Inferior parietal cortex (tissue), 1 donor: Measurements from ENCODE around the gene PANX1.
A peak's percentile ranks its signal among the peaks of the same experiment; 100 is the strongest.

Source experiments
- DNase-seq: peaks from one replicate; pipeline ENCODE4 v3.0.0-alpha.2; 2016; ENCODE audit errors: extremely low spot score

Gene PANX1

DNA sequence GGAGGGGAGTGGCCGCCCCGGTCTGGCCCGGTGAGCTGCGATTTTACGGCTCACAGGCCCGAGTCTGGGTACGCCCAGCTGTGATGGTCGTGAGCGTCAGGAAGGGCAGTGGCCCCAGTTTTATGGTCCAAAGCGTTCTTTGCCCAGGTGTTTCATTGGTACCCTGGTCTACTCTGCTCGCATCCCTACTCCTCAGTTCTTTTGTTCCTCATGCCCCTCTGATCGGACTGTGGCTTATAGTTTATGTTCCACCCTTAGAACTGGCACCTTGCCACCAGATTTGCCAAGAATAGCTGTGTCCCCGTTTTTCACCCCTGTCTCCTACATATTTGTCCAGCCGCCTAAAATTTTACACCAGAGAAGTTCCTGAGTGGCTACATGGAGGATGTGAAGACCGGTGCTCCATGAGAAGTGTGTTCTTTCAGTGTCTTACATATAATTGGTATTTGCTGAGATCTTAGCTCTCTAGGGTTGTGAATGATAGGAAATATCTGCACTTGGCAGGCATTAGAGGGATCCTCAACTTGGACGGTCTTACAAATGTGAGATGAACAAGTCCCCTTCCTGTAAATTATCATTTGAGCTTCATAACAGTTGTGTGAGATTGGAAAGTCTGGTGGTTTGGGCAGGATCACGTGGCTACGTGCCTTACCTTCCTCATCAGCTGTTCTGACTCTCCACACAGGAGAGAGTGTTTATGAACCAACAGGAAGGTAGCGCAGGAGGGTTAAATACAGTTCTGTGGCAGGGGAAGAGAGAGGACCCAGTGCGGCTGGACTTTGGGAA is 1.1 kb downstream of the PANX1 start:
- no peak for DNase-seq

DNA sequence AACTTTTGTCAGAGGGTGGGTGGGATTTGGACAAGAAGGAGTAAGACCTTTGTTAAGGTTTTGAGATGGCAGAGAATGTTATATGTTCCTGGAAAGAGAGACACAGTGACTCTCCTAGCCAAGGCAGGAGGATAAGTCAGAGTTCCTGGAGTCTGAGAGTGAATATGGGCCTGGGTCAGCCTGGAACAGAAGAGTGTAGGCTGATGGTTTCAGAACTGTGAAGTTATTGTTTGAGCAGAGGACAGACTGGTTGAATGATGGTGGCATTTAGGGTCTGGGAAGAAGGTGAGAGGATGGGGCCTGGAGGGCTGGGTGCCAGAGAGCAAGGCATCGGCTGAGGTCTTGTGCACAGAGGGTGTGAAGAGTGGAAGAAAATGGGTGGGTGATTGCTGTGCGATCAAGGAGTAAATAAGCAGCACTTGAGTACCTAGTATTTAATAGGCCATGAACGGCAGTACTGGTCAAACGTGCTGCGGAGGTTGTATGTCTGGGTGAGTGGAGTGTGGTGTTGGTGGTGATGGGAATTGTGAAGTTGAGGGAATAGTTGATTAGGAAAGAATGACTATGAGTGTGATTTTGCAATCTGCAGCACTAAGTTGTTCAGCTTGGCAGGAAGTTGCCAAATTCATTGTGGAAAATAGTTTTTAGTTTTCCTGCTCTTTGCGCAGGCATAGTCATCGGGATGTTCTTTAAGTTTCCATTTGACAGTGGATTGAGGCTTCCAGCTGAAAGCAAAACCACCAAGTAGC is 1.8 kb downstream of the PANX1 start:
- DNase-seq = no peak

DNA sequence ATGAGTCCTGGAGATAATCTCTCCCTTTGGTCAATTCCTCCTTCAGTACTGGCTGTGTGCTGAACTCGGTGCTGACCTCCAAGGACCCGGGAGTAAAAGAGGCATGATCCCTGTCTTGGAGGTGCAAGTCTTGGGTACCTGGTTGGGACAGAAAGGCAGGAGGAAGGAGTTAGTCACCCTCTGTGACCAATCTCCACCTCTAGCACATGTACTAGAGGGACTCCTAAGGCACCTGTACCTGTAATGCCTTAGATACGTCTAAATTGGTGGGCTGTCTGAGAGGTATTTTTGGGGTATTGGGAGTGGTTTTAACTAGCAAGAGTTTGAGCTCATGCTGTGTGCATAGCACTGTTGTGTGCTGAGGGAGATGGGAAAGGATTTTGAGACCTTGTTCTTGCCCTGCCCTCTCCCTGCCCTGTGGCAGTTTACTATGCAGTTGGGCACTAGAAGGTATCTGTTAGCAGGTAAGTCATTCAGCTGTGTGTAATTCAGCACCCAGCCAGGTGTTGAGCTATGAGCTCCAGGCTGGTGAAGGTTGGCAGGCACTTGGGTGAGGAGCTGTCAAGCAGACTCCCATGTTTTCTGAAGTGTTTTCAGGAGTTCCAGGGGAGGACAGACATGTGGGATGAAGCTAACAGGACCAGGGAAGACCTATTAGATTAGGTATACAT is 2.5 kb downstream of the PANX1 start:
- no peak for DNase-seq

DNA sequence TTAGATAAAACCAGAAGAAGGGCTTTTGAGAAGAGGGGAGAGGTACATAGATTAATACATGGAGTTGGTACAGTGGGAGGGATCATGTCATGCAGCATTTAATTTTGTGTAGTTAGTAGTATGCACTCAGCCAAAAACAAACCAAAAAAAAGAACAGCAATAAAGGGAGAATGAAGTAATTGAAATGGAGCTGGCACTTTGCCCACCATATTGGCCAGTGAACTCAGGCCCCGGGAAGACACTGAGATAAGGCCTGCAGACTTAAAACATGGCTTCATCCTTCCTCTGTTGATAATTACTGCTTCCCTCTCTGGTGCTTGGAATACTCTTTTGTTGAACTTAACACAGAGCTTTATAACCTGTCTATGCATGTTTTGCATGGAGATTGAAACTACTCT is 3.1 kb downstream of the PANX1 start:
- no peak for DNase-seq

DNA sequence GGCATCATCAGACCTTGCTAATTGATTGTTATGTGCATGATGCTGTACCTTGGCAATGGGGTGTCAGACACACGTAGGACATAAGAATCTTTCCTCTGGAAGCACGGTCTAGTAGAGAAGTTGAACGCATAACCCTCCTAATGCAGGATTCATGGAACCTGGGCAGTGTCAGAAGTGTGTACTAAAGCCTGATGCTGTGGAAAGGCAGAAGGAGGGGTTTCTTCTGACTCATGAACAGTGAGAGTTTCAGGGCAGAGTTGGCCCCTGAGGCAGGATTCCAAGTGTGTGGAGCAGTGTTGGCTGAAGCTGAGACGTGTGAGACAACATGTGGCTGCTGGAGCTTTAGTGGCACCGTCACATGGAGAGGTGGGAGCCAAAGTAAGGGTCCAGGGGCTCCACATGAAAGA is 3.5 kb downstream of the PANX1 start:
- DNase-seq = no peak

DNA sequence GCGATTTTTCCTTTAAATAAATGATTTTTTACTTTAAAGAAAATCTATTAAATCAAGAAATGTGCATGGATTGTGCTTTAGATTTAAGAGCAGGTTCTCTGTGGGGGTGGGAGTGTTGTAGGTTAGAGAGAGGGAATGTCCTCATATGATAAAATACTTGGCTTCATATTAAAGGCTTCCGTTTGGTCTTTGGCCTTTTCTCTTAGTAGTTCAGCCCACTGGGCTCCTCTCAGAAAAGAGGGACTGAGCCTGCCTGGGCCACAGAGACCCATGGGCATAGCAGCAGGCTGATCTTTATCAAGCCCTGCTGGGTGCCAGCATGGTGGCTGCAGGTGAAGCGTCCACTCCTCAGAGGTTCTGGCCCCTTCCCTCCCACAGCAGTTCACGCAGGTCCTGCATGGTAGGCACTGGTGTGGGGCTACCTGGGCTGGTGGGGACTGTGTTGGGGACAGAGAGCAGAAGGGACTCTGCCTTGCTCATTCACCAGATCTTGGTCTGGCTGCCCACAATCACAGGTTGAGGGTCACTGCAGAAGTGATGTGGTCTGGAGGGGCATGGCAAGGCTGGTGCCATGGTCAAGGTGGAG is 4.3 kb downstream of the PANX1 start:
- DNase-seq = no peak

DNA sequence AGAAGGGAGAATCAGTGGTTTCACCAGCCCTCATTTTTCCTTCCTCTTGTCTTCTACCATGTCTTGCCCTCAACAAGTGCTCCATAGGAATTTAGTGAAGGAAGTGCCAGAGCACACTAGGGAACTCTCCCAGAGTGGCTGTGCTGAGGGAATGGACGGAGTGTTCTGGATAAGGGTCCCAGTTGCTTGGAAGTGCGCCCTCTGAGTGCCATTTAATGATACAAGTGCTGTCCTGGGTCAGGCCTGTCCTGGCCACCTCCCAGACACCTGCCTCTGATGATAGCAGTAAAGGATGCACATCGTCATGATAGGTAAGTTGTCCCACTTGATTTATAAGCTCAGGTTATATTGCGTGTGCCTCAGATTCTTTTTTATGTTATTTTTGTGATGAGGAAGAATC is 5.1 kb downstream of the PANX1 start:
- DNase-seq = no peak

DNA sequence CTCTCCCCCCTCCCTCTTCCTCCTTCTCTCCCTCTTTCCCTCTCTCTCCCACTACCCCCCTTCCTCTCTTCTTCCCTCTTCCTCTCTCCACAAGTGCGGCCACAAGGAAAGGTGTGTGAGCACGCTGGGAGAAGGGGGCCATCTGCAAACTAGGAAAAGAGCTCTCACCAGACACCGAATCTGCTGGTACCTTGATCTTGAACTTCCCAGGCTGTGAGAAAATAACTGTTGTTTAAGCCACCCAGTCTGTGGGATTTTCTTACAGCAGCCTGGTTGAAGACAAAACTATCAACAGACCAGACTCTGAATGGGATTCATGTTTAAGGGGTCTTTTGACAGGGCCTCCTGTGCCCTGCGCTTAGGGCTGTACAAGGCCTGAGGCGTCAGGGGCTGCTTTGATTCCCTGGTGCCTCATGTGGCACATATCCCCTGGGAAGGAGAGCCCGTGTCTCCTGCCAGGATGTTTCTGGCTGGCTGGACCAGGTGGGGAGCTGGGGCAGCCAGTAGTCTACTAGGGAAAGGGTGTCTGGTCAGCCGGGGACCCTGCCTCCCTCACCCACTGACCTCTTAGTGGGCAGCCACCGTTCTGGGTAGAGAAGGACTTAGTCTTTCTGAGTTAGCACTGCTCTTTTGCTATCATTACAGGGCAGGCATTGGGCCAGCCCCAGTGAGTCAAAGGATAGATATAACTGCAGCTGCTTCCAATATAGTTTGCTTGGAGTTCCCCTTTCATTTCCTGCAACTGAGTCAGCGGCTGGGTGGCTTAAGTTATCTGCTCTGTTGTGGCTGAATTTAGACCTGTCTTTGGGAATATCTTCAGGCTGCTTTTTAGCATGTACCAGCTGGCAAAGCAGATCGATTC is 6.2 kb downstream of the PANX1 start:
- no peak for DNase-seq

DNA sequence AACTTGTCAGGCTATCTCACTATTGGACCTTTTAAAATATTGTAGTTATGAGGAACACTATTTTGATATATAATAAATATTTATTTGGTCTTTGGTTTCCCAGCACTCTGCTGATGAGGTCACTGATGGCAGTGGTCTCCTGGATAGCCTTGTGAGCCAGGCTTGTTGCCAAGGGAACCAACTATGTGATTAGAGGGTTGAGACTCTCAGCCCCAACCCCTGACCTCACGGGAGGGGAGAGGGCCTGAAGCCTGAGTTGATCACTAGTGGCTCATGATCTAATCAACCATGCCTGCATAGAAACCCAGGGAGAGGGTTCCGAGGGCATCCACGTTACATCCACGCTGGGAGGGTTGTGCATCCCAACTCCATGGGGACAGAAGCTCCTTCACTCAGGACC is 10.8 kb downstream of the PANX1 start:
- no peak for DNase-seq

DNA sequence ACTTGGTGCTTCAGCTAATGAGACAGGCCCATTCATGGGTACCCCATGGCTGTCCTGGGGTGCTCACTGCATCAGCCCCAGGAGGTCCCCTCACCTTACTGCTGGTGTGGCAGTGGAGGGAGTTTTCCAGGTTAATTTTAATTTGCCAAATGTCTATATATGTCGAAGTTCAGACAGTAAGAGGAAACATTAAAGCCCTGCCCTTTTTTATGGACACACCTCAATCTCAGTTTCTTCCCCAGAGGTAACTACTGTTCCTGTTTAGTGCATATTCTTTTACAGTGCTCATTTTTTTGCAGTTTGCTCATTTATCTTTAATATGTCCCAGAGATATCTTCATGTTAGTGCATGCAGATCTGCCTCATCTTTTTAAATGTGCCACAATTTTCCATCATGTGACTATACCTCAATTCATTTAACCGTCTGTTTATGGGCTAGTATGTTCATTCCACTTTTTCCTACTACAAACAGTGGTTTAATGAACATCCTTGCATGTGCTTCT is 11.6 kb downstream of the PANX1 start:
- DNase-seq = no peak

DNA sequence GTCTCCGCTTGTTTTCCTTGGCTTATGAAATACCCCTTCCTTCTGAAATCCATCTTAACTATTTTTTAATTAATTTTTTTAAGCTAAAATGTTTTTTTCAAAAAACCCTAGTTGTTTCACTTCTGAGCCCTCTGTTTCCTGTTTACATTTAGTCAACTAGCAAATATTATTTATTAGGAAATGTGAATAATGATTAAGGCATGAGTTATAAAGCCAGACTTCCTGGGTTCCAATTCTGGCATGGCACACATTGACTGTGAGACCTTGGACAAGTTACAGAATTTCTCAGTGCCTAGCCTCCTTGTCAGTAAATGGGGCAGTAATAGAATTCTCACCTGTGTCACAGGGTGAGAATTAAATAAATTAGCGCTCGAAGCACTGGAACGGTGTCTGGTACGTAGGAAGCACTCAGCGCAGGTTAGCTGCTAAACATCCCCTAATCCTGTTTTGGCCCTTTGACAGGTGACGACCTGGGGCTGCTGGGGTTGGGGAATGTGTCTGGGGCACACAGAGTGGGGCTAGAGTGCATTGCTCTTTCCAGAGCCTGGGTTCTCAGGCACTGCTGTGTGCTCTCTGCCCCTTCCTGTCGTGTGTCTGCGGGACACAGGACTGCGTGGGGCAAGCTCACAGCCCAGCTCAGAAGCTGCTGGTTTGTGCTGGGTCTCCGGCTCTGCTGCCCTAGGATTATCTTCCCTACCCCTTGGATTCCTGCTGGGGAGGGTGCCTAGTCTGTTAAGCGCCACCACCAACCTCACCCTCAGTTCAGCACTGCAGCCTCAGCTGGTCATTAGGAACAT is 13.1 kb downstream of the PANX1 start:
- no peak for DNase-seq

DNA sequence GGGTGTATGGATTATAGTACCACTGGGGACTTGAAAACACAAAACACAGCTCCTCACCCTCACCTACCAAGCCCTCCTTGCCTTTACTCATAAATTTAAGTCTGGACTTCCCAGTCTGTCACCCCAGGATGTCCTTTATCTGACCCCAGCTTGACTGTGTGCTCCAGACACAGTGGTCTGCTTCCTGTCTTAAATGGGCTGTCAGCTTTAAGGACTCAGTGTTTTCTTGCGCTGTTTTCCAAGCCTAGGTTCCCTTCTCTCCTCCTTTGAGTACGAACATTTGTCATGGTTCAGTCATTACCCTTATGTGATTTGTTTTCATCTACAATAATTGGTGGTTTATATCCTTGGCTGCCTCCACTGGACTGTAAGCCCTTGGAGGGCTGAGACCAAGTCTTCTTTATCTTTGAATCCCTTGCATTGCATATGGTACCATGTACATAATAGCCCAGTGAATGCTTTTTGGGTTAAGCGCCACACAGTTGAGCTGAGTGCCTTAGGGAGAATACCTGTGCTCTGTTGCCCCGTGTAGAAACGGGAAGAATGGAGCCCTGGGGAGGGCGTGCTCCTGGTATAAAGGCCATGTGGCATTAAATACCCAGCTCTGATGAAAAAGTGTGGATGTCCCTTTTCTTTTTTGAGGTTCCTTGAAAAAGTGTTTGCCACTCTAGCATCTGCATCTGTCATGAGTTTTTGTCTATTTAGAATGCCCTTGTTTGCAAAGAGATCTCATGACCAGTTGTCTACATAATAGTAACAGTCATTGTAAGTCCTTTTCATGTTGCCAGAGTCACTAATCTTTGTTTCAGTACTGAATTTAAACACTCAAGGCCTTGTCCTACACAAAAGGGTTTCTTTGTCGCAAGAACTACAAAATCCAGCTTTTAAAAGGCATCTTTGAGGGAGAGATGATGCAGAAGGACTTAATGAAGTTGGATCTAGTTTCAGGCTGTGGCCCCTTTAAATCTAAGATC is 14.0 kb downstream of the PANX1 start:
- peak; percentile 53 for DNase-seq

DNA sequence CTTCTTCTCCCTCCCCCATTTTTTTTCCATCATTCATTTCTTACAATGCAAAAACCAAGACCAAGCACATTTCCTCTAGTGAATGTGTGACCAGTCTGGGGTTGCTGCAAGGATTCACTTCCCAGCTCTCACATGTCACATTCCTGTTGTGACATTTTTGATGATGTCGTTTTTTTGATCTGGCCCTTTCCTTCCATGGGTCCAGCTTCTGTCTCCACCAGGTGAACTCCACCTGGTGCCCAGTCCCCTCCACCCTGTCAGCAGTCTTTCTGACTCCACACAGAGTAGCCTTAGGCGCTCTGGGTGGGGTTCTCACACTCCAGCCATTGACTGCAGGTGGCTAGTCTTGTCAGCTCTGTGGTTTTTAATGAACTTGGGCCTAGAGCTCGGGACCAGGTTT is 15.6 kb downstream of the PANX1 start:
- DNase-seq = no peak

DNA sequence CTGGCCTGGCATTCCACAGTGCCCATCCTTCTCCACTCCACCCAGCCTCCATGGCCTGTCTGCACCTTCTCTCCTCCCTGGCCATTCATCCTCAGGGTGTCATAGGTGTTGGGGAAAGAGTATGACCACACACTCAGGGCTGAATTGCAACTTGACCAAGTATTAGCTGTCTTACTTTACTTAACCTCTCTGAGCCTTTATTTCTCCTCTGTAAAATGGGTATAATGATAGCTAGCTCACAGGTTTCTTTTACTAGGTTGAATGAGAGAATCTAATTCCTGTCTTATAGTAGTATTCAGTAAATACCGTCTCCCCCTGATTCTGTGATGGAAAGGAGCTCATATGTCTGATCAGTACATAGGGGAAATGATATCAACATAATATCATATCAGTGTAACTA is 16.0 kb downstream of the PANX1 start:
- DNase-seq = no peak

DNA sequence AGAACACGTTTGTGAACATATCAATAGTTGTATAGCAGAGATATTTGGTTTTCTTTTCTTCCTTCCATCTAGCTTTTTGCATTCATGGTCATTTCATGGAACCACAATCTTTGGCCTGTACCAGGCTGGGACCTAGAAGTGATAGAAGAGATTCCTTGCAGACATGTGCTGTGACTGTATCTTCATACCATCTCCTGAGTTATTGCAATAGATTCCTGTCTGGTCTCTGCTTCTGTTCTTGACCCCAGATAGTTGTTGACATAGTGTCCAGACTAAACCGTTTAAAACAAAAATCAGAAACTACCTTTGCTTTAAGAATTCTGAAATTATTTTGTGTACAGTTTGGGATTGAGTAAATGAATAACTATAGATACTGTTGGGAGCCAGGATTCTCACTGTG is 16.8 kb downstream of the PANX1 start:
- no peak for DNase-seq

DNA sequence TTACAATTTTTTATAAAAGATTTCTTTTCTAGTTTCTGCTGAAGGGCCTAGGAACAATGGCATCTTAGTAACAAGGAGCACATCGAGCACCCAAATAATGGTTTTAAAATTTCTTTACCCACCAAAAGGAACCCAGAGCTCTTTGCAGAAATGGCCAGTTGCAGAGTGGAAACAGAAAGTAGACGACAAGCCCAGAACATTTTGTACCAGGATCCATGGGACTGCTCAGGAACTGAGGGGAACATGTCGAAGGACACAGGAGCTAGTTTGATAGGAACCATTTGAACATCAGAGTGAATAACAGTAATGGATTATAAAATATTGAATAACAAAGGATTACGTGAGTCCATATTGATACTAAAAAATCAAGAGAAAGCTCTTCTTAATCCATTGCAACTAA is 17.3 kb downstream of the PANX1 start:
- DNase-seq = no peak

DNA sequence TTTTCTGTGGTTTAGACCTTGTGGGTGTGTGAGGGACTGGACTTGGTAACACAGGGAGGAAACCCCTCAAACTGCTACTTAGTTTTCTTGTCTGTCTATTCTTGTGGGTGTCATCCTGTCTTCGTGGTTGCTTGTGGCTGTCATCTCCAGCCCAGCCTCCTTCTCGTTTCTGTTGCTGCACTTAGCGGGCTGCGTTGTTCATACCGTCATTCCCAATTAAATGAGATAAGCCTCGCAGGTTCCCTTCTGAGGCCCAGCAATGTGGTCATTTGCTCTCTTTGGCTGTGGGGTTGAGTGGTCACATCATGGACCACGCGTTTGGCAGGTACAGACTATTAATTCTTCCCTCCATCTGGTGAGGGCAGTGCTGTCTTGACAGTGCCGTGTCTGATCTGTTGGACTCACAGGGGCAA is 18.8 kb downstream of the PANX1 start:
- DNase-seq = no peak

DNA sequence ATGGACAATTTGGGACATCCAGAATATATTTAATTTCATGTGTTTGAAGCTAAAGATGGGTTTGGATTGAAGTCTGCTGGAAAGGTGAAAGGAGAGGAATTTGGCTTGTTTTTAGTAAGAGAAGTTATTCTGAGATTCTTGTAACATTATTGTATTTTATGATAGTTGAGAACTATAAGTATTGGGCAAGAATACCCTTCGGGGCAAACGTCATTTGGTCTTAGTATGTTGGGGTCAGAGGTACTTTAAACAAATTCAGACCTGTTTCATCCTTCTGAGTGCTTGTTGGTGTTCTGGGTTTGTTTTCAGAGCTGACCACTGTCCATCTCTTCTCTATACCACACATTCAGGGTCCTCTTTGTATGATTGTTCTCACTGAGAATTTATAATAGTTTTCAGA is 19.5 kb downstream of the PANX1 start:
- no peak for DNase-seq

DNA sequence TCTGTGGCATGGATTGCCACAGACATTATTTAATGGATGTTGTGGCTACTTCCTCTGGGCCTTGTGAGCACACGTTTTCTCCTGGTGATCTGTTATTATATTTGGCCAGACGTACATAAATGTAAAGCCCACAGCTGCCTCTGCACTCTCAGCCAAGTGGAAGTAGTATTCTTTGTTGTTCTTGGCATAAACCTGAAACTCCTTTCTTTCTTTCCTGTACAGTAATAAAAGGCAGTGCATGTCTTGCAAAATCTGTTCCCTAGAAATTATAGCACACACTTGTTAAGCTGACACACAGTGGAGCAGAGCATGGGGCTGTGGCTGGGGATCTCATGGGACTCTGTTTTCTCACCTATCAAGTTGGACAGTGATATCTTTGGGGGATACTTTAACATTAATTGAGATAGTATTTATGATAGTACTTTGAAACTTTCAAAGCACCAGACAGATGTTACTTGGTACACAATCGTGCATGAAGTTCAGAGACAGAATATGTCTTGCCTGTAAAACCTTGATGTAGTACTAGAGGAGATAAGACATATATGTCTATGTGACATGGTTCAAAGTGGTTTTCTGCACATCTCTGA is 20.9 kb downstream of the PANX1 start:
- DNase-seq = no peak
